GM12878 (cell line): ENCODE results near the gene MEF2D. TPM values are rescaled to one million over a fixed set of nuclear protein-coding genes. Genes with fewer than 3 reads are reported as not detected.

Experiments
- ATAC-seq: fragments of 200-7000 bp; cut with Tn5 transposase; 3 replicates; pipeline ENCODE4 v1.9.1; 2020; ENCODE audit warnings: mild to moderate bottlenecking, moderate library complexity
- BruUV-seq: library from RNA; stranded (reverse); fragments of 400-500 nt; replicated peaks from 2 replicates; lab custom pipeline; 2021; lab: Mats Ljungman, UMichigan
- CTCF ChIA-PET: fragments of 300-600 bp; sonication (Branson Sonifier 250); formaldehyde crosslinking; extraction: SDS; loops from one replicate; lab custom pipeline; 2021; ENCODE audit warnings: inconsistent platforms; lab: Yijun Ruan, JAX
- POLR2A ChIA-PET: fragments of 350-600 bp; formaldehyde crosslinking; extraction: SDS; loops from one replicate; lab custom pipeline; 2021; ENCODE audit warnings: inconsistent platforms; lab: Charles Lee
- RAD21 ChIA-PET: fragments of 300-600 bp; sonication (Branson Sonifier 250); formaldehyde crosslinking; loops from one replicate; lab custom pipeline; 2023; ENCODE audit warnings: antibody characterized with exemption; ENCODE audit not compliant: unreplicated experiment; lab: Charles Lee
- SMC1A ChIA-PET: fragments of 300-600 bp; sonication (Branson Sonifier 250); formaldehyde crosslinking; loops from one replicate; lab custom pipeline; 2023; ENCODE audit not compliant: unreplicated experiment, uncharacterized antibody; lab: Charles Lee
- DNase-seq: peaks from one replicate; pipeline ENCODE4 v3.0.0-alpha.2; 2011; ENCODE audit warnings: low read depth, low spot score
- FAIRE-seq: peaks from 3 replicates; lab custom pipeline; 2011; peaks lifted over from hg19 to GRCh38; lab: Jason Lieb, UNC
- H2AFZ ChIP-seq: 2 replicates; pipeline ENCODE4 v1.6.0; 2011; ENCODE audit warnings: low read depth, low read length, control low read depth; ENCODE audit not compliant: control insufficient read depth
- H3K27ac ChIP-seq: 2 replicates; pipeline ENCODE4 v1.5.1; 2011; ENCODE audit warnings: control low read depth; ENCODE audit not compliant: control insufficient read depth, insufficient read depth
- H3K27me3 ChIP-seq, 2 experiments: replicated peaks in 1 of 2; 2 replicates each; pipeline versions ENCODE4 v1.6.0 to v1.6.1; 2011; ENCODE audit warnings: low read length in 1 of 2; ENCODE audit not compliant: control insufficient read depth in 2 of 2, insufficient read depth in 2 of 2
- H3K36me3 ChIP-seq, 2 experiments: 2 replicates each; pipeline ENCODE4 v1.5.1; 2011; ENCODE audit warnings: low read length in 1 of 2; ENCODE audit not compliant: control insufficient read depth in 2 of 2, insufficient read depth in 2 of 2
- H3K4me1 ChIP-seq: 2 replicates; pipeline ENCODE4 v1.6.1; 2011; ENCODE audit warnings: mild to moderate bottlenecking, low read length, moderate library complexity, mixed read lengths; ENCODE audit not compliant: control insufficient read depth, insufficient read depth
- H3K4me2 ChIP-seq: 2 replicates; pipeline ENCODE4 v1.6.0; 2011; ENCODE audit warnings: control low read depth; ENCODE audit not compliant: control insufficient read depth, insufficient read depth
- H3K4me3 ChIP-seq: fragments of 200-600 bp; sonication (generic); 2 replicates; pipeline ENCODE4 v1.5.1; 2016
- H3K79me2 ChIP-seq: 2 replicates; pipeline ENCODE4 v1.6.0; 2011; ENCODE audit warnings: low read length; ENCODE audit not compliant: control insufficient read depth, insufficient read depth
- H3K9ac ChIP-seq: 2 replicates; pipeline ENCODE4 v1.8.0; 2011; ENCODE audit warnings: low read length, control low read depth, mixed read lengths; ENCODE audit not compliant: control insufficient read depth, insufficient read depth
- H3K9me3 ChIP-seq: replicated peaks from 3 replicates; pipeline ENCODE4 v1.5.1; 2011; ENCODE audit warnings: mild to moderate bottlenecking, low read length; ENCODE audit not compliant: control insufficient read depth, insufficient read depth
- H4K20me1 ChIP-seq: 2 replicates; pipeline ENCODE4 v1.6.0; 2011; ENCODE audit not compliant: control insufficient read depth, insufficient read depth
- CBX3 ChIP-seq: fragments of 200-600 bp; sonication (generic); IDR thresholded peaks from 2 replicates; pipeline ENCODE4 v1.6.1; 2016; ENCODE audit warnings: low read depth, borderline replicate concordance
- EGR1 ChIP-seq, 2 experiments: IDR thresholded peaks; 1 replicate in 1 of 2; 2 replicates in 1 of 2; pipeline ENCODE4 v1.6.1; 2011 to 2012; ENCODE audit warnings: low read depth in 2 of 2, low read length in 2 of 2, borderline replicate concordance in 1 of 2, mild to moderate bottlenecking in 1 of 2, moderate library complexity in 1 of 2
- GABPA ChIP-seq: IDR thresholded peaks from 2 replicates; pipeline ENCODE4 v1.6.1; 2014; ENCODE audit warnings: antibody characterized with exemption, low read depth, mild to moderate bottlenecking, inconsistent platforms
- MYC ChIP-seq: IDR thresholded peaks from 2 replicates; pipeline ENCODE4 v1.6.1; 2011; ENCODE audit warnings: mild to moderate bottlenecking, low read length, moderate library complexity, inconsistent platforms; ENCODE audit not compliant: insufficient read depth, insufficient replicate concordance, insufficient read length, severe bottlenecking
- RFX5 ChIP-seq: IDR thresholded peaks from 2 replicates; pipeline ENCODE4 v1.6.1; 2011; ENCODE audit warnings: low read depth, low read length, improper control_type of control experiment
- SREBF2 ChIP-seq: IDR thresholded peaks from 2 replicates; pipeline ENCODE4 v1.6.1; 2012; ENCODE audit warnings: mild to moderate bottlenecking, low read length
- STAT3 ChIP-seq: IDR thresholded peaks from 2 replicates; pipeline ENCODE4 v1.6.1; 2011; ENCODE audit warnings: low read depth, low read length, improper control_type of control experiment
- TCF7 ChIP-seq: IDR thresholded peaks from 2 replicates; pipeline ENCODE4 v1.6.1; 2014; ENCODE audit warnings: antibody characterized with exemption, borderline replicate concordance
- ZNF207 ChIP-seq: fragments of 450-650 bp; IDR thresholded peaks from 2 replicates; pipeline ENCODE4 v1.6.1; 2014; ENCODE audit warnings: antibody characterized with exemption, mild to moderate bottlenecking, borderline replicate concordance
- WGBS: methylation state at CpG from one replicate; pipeline ENCODE4 v1.1.6; 2016; ENCODE audit warnings: low lambda C conversion rate; ENCODE audit not compliant: insufficient replicate concordance, insufficient coverage; ENCODE audit errors: missing lambda C conversion rate; 5-methylcytosine and 5-hydroxymethylcytosine counted together
- in situ Hi-C: fragments of 300-500 bp; cut with MboI; formaldehyde crosslinking; loops from 9 replicates; pipeline ENCODE4 v1.14.3; 2018; ENCODE audit warnings: mixed read lengths
- intact Hi-C: fragments of 100-400 bp; cut with micrococcal nuclease; formaldehyde crosslinking; loops from one replicate; pipeline ENCODE4 v1.14.2; 2022; ENCODE audit not compliant: unreplicated experiment
- polyA plus RNA-seq, 11 experiments: library from polyadenylated mRNA; depleted of rRNA in 4 of 11; unstranded in 6 of 11; stranded (reverse) in 5 of 11; fragments of >200 nt; fragmentation: Nextera tagmentation in 4 of 11; fragmentation: Illumina TruSeq in 1 of 11; extraction: Ambion mirVana in 4 of 11; extraction: Trizol in 1 of 11; gene quantifications; 1 replicate in 1 of 11; 2 replicates in 10 of 11; pipeline versions ENCODE4 v1.2.1 to v1.2.3, GENCODE V29; 2011 to 2016; ENCODE audit warnings: inconsistent platforms in 2 of 11, missing spikeins in 2 of 11, low read depth in 1 of 11
- total RNA-seq, 4 experiments: library from RNA; depleted of rRNA in 3 of 4; stranded (reverse); fragments of >200 nt in 3 of 4; fragmentation: Illumina TruSeq in 1 of 4; extraction: Trizol in 1 of 4; gene quantifications; 2 replicates each; pipeline versions ENCODE4 v1.2.1 to v1.2.3, GENCODE V29; 2013 to 2021

Gene MEF2D
- total and polyA plus RNA-seq, 10 of the 15 experiments (the other 5 are each of a cell fraction or from before 2014, with no cell fraction given), result 0.61 to 53.0 (median 15.2) TPM

DNA sequence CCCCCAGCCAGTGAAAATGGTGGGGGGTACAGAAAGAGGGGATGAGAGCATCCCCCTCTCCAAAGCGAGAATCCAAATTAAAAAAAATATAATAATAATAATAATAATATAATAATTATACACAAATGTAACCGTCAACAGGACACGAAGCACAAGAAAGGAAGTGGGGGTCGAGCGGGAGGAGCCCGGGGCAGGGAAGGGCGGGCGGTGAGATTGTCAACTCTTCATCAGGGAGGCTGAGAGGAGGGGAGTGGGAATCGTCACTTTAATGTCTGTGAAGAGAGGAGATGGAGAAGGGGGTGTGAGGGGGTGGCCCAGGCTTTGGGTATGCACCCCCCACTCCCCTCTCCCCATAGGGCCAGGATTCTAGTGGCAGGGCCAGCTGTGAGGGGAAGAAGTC lies 33.2 kb downstream of the MEF2D start:
- no peaks in the 10 kb centered on the region for H3K4me1 ChIP-seq
- TF ChIP-seq SREBF2 (no peak), GABPA (no peak), MYC (no peak), RFX5 (no peak), ZNF207 (no peak), CBX3 (no peak), STAT3 (no peak), TCF7 (no peak), EGR1 (IDR thresholded peaks at IDR 0.05; ENCODE audit: borderline replicate concordance in 1 of 2, low read depth in 2 of 2, low read length in 2 of 2) (no peak)
- 98% methylated on average over 9 of the region's 9 CpGs for WGBS
- intact Hi-C loops, result no loop called here
- H3K4me2 ChIP-seq, result no peak overlapping the region
- H3K9ac ChIP-seq, result no peak overlapping the region
- peaks cover 24 to 33% of the 10 kb centered on the region in 2 experiments; a peak in 3 of 4 replicates for H3K36me3 ChIP-seq
- SMC1A ChIA-PET, result no interaction called here
- H2AFZ ChIP-seq, result no peak overlapping the region
- no peak for ATAC-seq
- in situ Hi-C loops, result no loop called here
- BruUV-seq, result no TSS peak
- no peaks in the 10 kb centered on the region for H3K79me2 ChIP-seq
- POLR2A ChIA-PET, result no interaction called here
- H4K20me1 ChIP-seq, result peaks cover 3% of the 10 kb centered on the region; the same call in 1 of the 2 replicates
- no peaks in the 10 kb centered on the region for H3K27me3 ChIP-seq
- no peaks in the 10 kb centered on the region for H3K9me3 ChIP-seq
- no peak overlapping the region for H3K27ac ChIP-seq
- RAD21 ChIA-PET, result no interaction called here
- no peak overlapping the region for H3K4me3 ChIP-seq
- FAIRE-seq, result no peak
- CTCF ChIA-PET, result interaction anchor here (1.6 kb wide), 1 partner anchor 119 kb away, joined by 3 read pairs; no protein-coding TSS in a partner anchor
- no peak for DNase-seq
